ENCODE measurements around the gene RBM20.

GRCh38 chr10:110843031-110843430, 198.9 kb downstream of the RBM20 start:
- TF ChIP-seq CTCF (IDR thresholded peaks at IDR 0.05) (no peak), POLR2A (IDR thresholded peaks at IDR 0.05) (no peak)

Data from thyroid gland (tissue), 4 donors.